ENCODE data around the gene VSIG4. TPM values are rescaled to one million over a fixed set of nuclear protein-coding genes. Genes with fewer than 3 reads are reported as not detected.

Gene VSIG4
- total and polyA plus RNA-seq, 10 of the 15 experiments (the other 5 are each of a cell fraction or from before 2014, with no cell fraction given) = 0.05 to 0.36 TPM; not detected in 8

- H3K4me1 ChIP-seq (ENCODE audit: control insufficient read depth, insufficient read depth, low read length) = peaks cover 13% of the 10 kb centered on the region
- no peak overlapping the region for H3K27ac ChIP-seq (ENCODE audit: control insufficient read depth, insufficient read depth)
- SMC1A ChIA-PET (ENCODE audit: uncharacterized antibody, unreplicated experiment) = no interaction called here
- BruUV-seq (replicated peaks) = no TSS peak
- CTCF ChIA-PET = interaction anchor here (1.0 kb wide), 1 partner anchor 21 kb away, joined by 4 read pairs; no protein-coding TSS in a partner anchor
- no peaks in the 10 kb centered on the region for H3K79me2 ChIP-seq (ENCODE audit: control insufficient read depth, insufficient read depth, low read length)
- no peaks in the 10 kb centered on the region for H3K27me3 ChIP-seq (replicated peaks in 1 of 2; ENCODE audit: control insufficient read depth in 2 of 2, insufficient read depth in 2 of 2, low read length in 1 of 2)
- POLR2A ChIA-PET = no interaction called here
- in situ Hi-C loops (cut with MboI) (loop anchor here (10.0 kb wide), 1 partner anchor 63 kb away; no protein-coding TSS in a partner anchor), intact Hi-C loops (cut with micrococcal nuclease; ENCODE audit: unreplicated experiment) (no loop called here)
- no peak overlapping the region for H3K4me2 ChIP-seq (ENCODE audit: control insufficient read depth, insufficient read depth)
- RAD21 ChIA-PET (ENCODE audit: unreplicated experiment) = no interaction called here
- 80% methylated on average over 3 of the region's 3 CpGs for WGBS (ENCODE audit: insufficient coverage, insufficient replicate concordance, low lambda C conversion rate, missing lambda C conversion rate)
- FAIRE-seq (no peak), ATAC-seq (no peak), DNase-seq (ENCODE audit: low read depth, low spot score) (no peak)
- H4K20me1 ChIP-seq (ENCODE audit: control insufficient read depth, insufficient read depth) = no peaks in the 10 kb centered on the region
- H3K4me3 ChIP-seq = no peak overlapping the region
- no peaks in the 10 kb centered on the region; the same call in 1 of the 3 replicates for H3K9me3 ChIP-seq (replicated peaks; ENCODE audit: control insufficient read depth, insufficient read depth, low read length)
- H3K36me3 ChIP-seq (ENCODE audit: control insufficient read depth in 2 of 2, insufficient read depth in 2 of 2, low read length in 1 of 2) = no peaks in the 10 kb centered on the region
- H3K9ac ChIP-seq (ENCODE audit: control insufficient read depth, insufficient read depth, low read length) = no peak overlapping the region
- no peak overlapping the region for H2AFZ ChIP-seq (ENCODE audit: control insufficient read depth, low read depth, low read length)
- TF ChIP-seq RB1 (IDR thresholded peaks at IDR 0.05; ENCODE audit: borderline replicate concordance) (no peak), IRF5 (IDR thresholded peaks at IDR 0.05; ENCODE audit: borderline replicate concordance) (no peak), BCL3 (IDR thresholded peaks at IDR 0.05; ENCODE audit: borderline replicate concordance, insufficient read depth, low read depth, low read length, poor library complexity, severe bottlenecking) (no peak), ZBTB40 (IDR thresholded peaks at IDR 0.05; ENCODE audit: borderline replicate concordance) (no peak), SKIL (IDR thresholded peaks at IDR 0.05; ENCODE audit: low read depth, poor library complexity, severe bottlenecking) (no peak), HSF1 (IDR thresholded peaks at IDR 0.05; ENCODE audit: low read depth, low read length) (no peak), SMC3 (IDR thresholded peaks at IDR 0.05; ENCODE audit: borderline replicate concordance, low read length) (no peak), ZNF622 (IDR thresholded peaks at IDR 0.05) (no peak), BMI1 (IDR thresholded peaks at IDR 0.05; ENCODE audit: borderline replicate concordance) (no peak)
Measured at GRCh38 chrX:66051980-66052379, 12.1 kb upstream of the VSIG4 start.

Measured in GM12878 (cell line).